ENCODE data around the gene METTL6. TPM values are rescaled to one million over a fixed set of nuclear protein-coding genes. Genes with fewer than 3 reads are reported as not detected.
"Not testable (repeated sequence)": the region's sequence is repeated elsewhere in the genome, so short reads cannot be mapped to it uniquely, and the experiment has no call there.

Gene METTL6
- total and polyA plus RNA-seq, 7 experiments from 2014 or later: 7.9 to 23.0 (median 18.3) TPM

- Histone ChIP-seq H3K27me3 (ENCODE audit: control insufficient read depth in 2 of 2, insufficient read depth in 2 of 2, low read length in 2 of 2) (no peaks in the 10 kb centered on the region), H3K27ac (ENCODE audit: low read depth, low read length) (no peak overlapping the region), H3K4me1 (ENCODE audit: control insufficient read depth in 2 of 2, insufficient read depth in 2 of 2, low read length in 2 of 2) (peaks cover 0 to 25% of the 10 kb centered on the region in 2 donors), H3K9me3 (ENCODE audit: control insufficient read depth in 2 of 3, low read length in 3 of 3) (no peaks in the 10 kb centered on the region), H3K4me3 (ENCODE audit: low read length) (no peak overlapping the region), H3K36me3 (ENCODE audit: control insufficient read depth in 2 of 3, insufficient read depth in 3 of 3, low read length in 3 of 3) (no peaks in the 10 kb centered on the region)
- H3K27me3 Mint-ChIP-seq: peaks cover 0 to 13% (median 0%) of the 10 kb centered on the region in 5 donors
- ChIA-PET POLR2A (no interaction called here), CTCF (no interaction called here)
- H3K4me1 Mint-ChIP-seq: peaks cover 0 to 9% (median 4%) of the 10 kb centered on the region in 7 donors
- H3K9me3 Mint-ChIP-seq: no peaks in the 10 kb centered on the region
- intact Hi-C loops (cut with micrococcal nuclease): no loop called here
- no peak overlapping the region for H3K4me3 Mint-ChIP-seq
- ATAC-seq: peak; percentile 57
- H3K36me3 Mint-ChIP-seq: peaks cover 0 to 9% (median 8%) of the 10 kb centered on the region in 5 donors
- no peak for DNase-seq
- peak overlapping the region in 3 of 9 donors; percentile 18 to 64 (median 21) for H3K27ac Mint-ChIP-seq
These were observed 40.2 kb upstream of the METTL6 start for GRCh38 chr3:15467227-15468181.

DNA sequence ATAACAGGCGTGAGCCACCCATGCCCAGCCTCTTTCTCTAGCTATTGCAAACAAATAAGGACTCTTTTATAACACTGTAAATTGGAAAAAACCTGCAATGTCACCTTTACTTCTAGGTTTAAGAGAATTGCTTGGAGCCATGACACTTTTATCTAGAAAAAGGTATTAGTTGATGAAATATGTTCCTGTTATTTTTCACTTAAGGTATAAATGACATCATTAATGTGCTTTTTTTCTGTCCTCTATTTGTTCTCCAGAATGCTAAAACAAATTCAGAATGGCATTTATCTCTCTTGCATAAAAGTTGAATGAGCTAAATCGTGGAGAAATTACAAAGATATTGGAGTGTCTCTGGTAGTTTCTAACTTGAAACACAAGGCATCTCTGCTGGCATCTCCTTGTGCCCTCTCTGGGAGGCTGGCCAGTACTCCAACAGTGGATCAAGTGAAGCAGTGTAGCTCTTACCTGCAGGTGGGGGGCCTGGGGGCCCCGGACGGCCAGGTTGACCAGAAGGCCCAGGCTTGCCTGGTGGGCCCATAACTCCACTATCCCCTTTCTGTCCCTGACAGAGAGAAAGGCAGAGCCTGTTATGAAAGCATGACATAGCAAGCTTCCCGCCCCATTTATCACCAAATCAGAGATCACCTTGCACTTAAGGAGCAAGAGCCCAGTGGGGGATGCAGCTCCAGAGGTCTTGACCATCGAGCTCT is 38.7 kb upstream of the METTL6 start:
- Mint-ChIP-seq H3K9me3 (no peaks in the 10 kb centered on the region), H3K4me3 (no peak overlapping the region), H3K27me3 (peaks cover 0 to 6% (median 0%) of the 10 kb centered on the region in 5 donors), H3K27ac (no peak overlapping the region), H3K36me3 (peaks cover 0 to 9% (median 7%) of the 10 kb centered on the region in 5 donors), H3K4me1 (peaks cover 6 to 19% (median 14%) of the 10 kb centered on the region in 7 donors)
- Histone ChIP-seq H3K9me3 (ENCODE audit: control insufficient read depth in 2 of 3, low read length in 3 of 3) (no peaks in the 10 kb centered on the region), H3K27ac (ENCODE audit: low read depth, low read length) (no peak overlapping the region), H3K4me3 (ENCODE audit: low read length) (no peak overlapping the region), H3K27me3 (ENCODE audit: control insufficient read depth in 2 of 2, insufficient read depth in 2 of 2, low read length in 2 of 2) (no peaks in the 10 kb centered on the region), H3K4me1 (ENCODE audit: control insufficient read depth in 2 of 2, insufficient read depth in 2 of 2, low read length in 2 of 2) (peaks cover 6 to 29% of the 10 kb centered on the region in 2 donors), H3K36me3 (ENCODE audit: control insufficient read depth in 2 of 3, insufficient read depth in 3 of 3, low read length in 3 of 3) (no peaks in the 10 kb centered on the region)
- intact Hi-C loops (cut with micrococcal nuclease): no loop called here
- ATAC-seq: no peak
- ChIA-PET CTCF (no interaction called here), POLR2A (interaction anchor here (0.5 kb wide), 1 partner anchor 256 kb away, joined by 4 read pairs; no protein-coding TSS in a partner anchor)
- DNase-seq: no peak

DNA sequence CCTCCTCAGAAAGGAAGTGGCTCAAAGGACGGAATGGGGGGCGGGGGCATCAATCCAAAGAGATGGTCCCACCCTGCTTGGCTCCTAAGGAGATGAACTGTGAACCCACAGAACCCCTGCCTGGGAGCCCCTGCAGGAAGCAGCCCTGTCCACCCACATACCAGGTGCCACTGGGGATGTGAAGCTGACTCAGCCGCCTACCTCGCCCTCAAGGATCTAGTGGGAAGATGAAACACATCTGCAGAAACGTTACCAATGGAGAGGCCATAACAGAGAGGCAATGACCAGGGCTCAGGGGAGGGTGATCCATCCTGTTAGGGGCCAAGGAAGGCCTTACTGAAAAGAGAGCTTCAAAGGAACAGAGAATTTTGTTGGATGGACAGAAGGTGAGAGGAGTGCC is 35.1 kb upstream of the METTL6 start:
- no peak overlapping the region for H3K27ac ChIP-seq (ENCODE audit: low read depth, low read length)
- H3K36me3 ChIP-seq (ENCODE audit: control insufficient read depth in 2 of 3, insufficient read depth in 3 of 3, low read length in 3 of 3): no peaks in the 10 kb centered on the region
- ChIA-PET CTCF (no interaction called here), POLR2A (no interaction called here)
- peaks cover 0 to 5% (median 0%) of the 10 kb centered on the region in 11 donors for H3K9me3 Mint-ChIP-seq
- ATAC-seq (no peak), DNase-seq (peak in 1 of 9 donors; percentile 36)
- H3K4me1 Mint-ChIP-seq: peaks cover 6 to 30% (median 18%) of the 10 kb centered on the region in 7 donors
- H3K27me3 ChIP-seq (ENCODE audit: control insufficient read depth in 2 of 2, insufficient read depth in 2 of 2, low read length in 2 of 2): no peaks in the 10 kb centered on the region
- intact Hi-C loops (cut with micrococcal nuclease): no loop called here
- peaks cover 3 to 11% (median 8%) of the 10 kb centered on the region in 5 donors for H3K36me3 Mint-ChIP-seq
- H3K27ac Mint-ChIP-seq: peak overlapping the region in 1 of 9 donors; percentile 14
- no peak overlapping the region for H3K4me3 ChIP-seq (ENCODE audit: low read length)
- H3K9me3 ChIP-seq (ENCODE audit: control insufficient read depth in 2 of 3, low read length in 3 of 3): no peaks in the 10 kb centered on the region
- no peaks in the 10 kb centered on the region for H3K27me3 Mint-ChIP-seq
- H3K4me1 ChIP-seq (ENCODE audit: control insufficient read depth in 2 of 2, insufficient read depth in 2 of 2, low read length in 2 of 2): peaks cover 7 to 24% of the 10 kb centered on the region in 2 donors
- H3K4me3 Mint-ChIP-seq: no peak overlapping the region

GRCh38 chr3:15460891-15461531 is 33.7 kb upstream of the METTL6 start:
- H3K4me3 ChIP-seq (ENCODE audit: low read length): no peak overlapping the region
- no peaks in the 10 kb centered on the region for H3K36me3 ChIP-seq (ENCODE audit: control insufficient read depth in 2 of 3, insufficient read depth in 3 of 3, low read length in 3 of 3)
- peaks cover 6 to 29% (median 18%) of the 10 kb centered on the region in 7 donors for H3K4me1 Mint-ChIP-seq
- peak; percentile 58 for ATAC-seq
- CTCF ChIA-PET: no interaction called here
- no peaks in the 10 kb centered on the region for H3K27me3 Mint-ChIP-seq
- H3K36me3 Mint-ChIP-seq: peaks cover 3 to 10% (median 5%) of the 10 kb centered on the region in 5 donors
- peaks cover 0 to 5% (median 0%) of the 10 kb centered on the region in 11 donors for H3K9me3 Mint-ChIP-seq
- peak overlapping the region in 1 of 9 donors; percentile 90 for H3K27ac Mint-ChIP-seq
- H3K4me1 ChIP-seq (ENCODE audit: control insufficient read depth in 2 of 2, insufficient read depth in 2 of 2, low read length in 2 of 2): peaks cover 7 to 14% of the 10 kb centered on the region in 2 donors
- H3K27ac ChIP-seq (ENCODE audit: low read depth, low read length): no peak overlapping the region
- no peaks in the 10 kb centered on the region for H3K27me3 ChIP-seq (ENCODE audit: control insufficient read depth in 2 of 2, insufficient read depth in 2 of 2, low read length in 2 of 2)
- DNase-seq: no peak
- intact Hi-C loops (cut with micrococcal nuclease): no loop called here
- POLR2A ChIA-PET: no interaction called here
- peak overlapping the region in 1 of 10 donors; percentile 12 for H3K4me3 Mint-ChIP-seq
- H3K9me3 ChIP-seq (ENCODE audit: control insufficient read depth in 2 of 3, low read length in 3 of 3): no peaks in the 10 kb centered on the region

- H3K27ac Mint-ChIP-seq: peak overlapping the region in 1 of 9 donors; percentile 19
- intact Hi-C loops (cut with micrococcal nuclease): no loop called here
- Histone ChIP-seq H3K36me3 (ENCODE audit: control insufficient read depth in 2 of 3, insufficient read depth in 3 of 3, low read length in 3 of 3) (no peaks in the 10 kb centered on the region), H3K27ac (ENCODE audit: low read depth, low read length) (no peak overlapping the region), H3K27me3 (ENCODE audit: control insufficient read depth in 2 of 2, insufficient read depth in 2 of 2, low read length in 2 of 2) (no peaks in the 10 kb centered on the region), H3K4me3 (ENCODE audit: low read length) (no peak overlapping the region), H3K9me3 (ENCODE audit: control insufficient read depth in 2 of 3, low read length in 3 of 3) (no peaks in the 10 kb centered on the region), H3K4me1 (ENCODE audit: control insufficient read depth in 2 of 2, insufficient read depth in 2 of 2, low read length in 2 of 2) (peaks cover 7 to 14% of the 10 kb centered on the region in 2 donors)
- ChIA-PET CTCF (no interaction called here), POLR2A (no interaction called here)
- H3K36me3 Mint-ChIP-seq: peaks cover 0 to 8% (median 5%) of the 10 kb centered on the region in 5 donors
- DNase-seq (no peak), ATAC-seq (no peak)
- peaks cover 0 to 5% (median 0%) of the 10 kb centered on the region in 11 donors for H3K9me3 Mint-ChIP-seq
- H3K4me3 Mint-ChIP-seq: no peak overlapping the region
- no peaks in the 10 kb centered on the region for H3K27me3 Mint-ChIP-seq
- H3K4me1 Mint-ChIP-seq: peaks cover 6 to 29% (median 18%) of the 10 kb centered on the region in 7 donors
These were observed 31.0 kb upstream of the METTL6 start for GRCh38 chr3:15458212-15458780.

DNA sequence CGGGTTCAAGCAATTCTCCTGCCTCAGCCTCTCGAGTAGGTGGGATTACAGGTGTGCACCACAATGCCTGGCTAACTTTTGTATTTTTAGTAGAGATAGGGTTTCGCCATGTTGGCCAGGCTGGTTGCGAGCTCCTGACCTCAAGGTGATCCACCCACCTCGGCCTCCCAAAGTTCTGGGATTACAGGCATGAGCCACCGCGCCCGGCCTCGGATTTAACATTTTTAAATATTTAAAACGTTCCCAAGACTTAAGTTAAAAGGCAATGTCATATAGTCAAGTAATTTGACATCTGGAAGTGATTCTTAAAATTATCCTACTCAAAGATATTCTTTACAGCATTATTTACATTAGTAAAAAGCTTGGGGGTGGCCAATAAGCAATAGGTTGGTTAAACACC is 29.6 kb upstream of the METTL6 start:
- H3K9me3 ChIP-seq (ENCODE audit: control insufficient read depth in 2 of 3, low read length in 3 of 3); H3K9me3 Mint-ChIP-seq; H3K27me3 ChIP-seq (ENCODE audit: control insufficient read depth in 2 of 2, insufficient read depth in 2 of 2, low read length in 2 of 2); H3K4me3 Mint-ChIP-seq; ATAC-seq; CTCF ChIA-PET; intact Hi-C loops (cut with micrococcal nuclease); H3K36me3 ChIP-seq (ENCODE audit: control insufficient read depth in 2 of 3, insufficient read depth in 3 of 3, low read length in 3 of 3); H3K4me3 ChIP-seq (ENCODE audit: low read length); DNase-seq; H3K27ac Mint-ChIP-seq; H3K27me3 Mint-ChIP-seq; H3K27ac ChIP-seq (ENCODE audit: low read depth, low read length); POLR2A ChIA-PET: not testable (repeated sequence)
- peaks cover 7 to 14% of the 10 kb centered on the region in 2 donors for H3K4me1 ChIP-seq (ENCODE audit: control insufficient read depth in 2 of 2, insufficient read depth in 2 of 2, low read length in 2 of 2)
- Mint-ChIP-seq H3K4me1 (peaks cover 6 to 19% (median 11%) of the 10 kb centered on the region in 7 donors), H3K36me3 (peaks cover 0 to 12% (median 5%) of the 10 kb centered on the region in 5 donors)

Data from naive thymus-derived CD4-positive, alpha-beta T cell (primary cell).